Liver (tissue), 3 donors: ENCODE results near the gene VWA5A.

Source experiments
- CTCF ChIP-seq: fragments of 150-350 bp; IDR thresholded peaks from 2 replicates; pipeline ENCODE4 v1.5.1; 2017; ENCODE audit warnings: improper control_type of control experiment, low read depth, low read length; ENCODE audit not compliant: missing input control
- FOXA1 ChIP-seq: IDR thresholded peaks from 2 replicates; pipeline ENCODE4 v1.6.1; 2016; ENCODE audit warnings: antibody characterized with exemption
- GABPA ChIP-seq, 2 donors: IDR thresholded peaks in 1 of 2; conservative IDR thresholded peaks in 1 of 2; 2 replicates each; pipeline ENCODE4 v1.6.1; 2016; ENCODE audit warnings: antibody characterized with exemption in 2 of 2, mild to moderate bottlenecking in 1 of 2, moderate library complexity in 1 of 2
- JUND ChIP-seq, 2 donors: IDR thresholded peaks; 2 replicates each; pipeline ENCODE4 v1.6.1; 2016; ENCODE audit warnings: antibody characterized with exemption in 2 of 2
- NR2F2 ChIP-seq: IDR thresholded peaks from 2 replicates; pipeline ENCODE4 v1.6.1; 2016; ENCODE audit warnings: antibody characterized with exemption
- SP1 ChIP-seq: IDR thresholded peaks from 2 replicates; pipeline ENCODE4 v1.6.1; 2018; ENCODE audit warnings: antibody characterized with exemption, mild to moderate bottlenecking
- TAF1 ChIP-seq: conservative IDR thresholded peaks from 2 replicates; pipeline ENCODE4 v1.6.1; 2016; ENCODE audit warnings: antibody characterized with exemption, mild to moderate bottlenecking
- YY1 ChIP-seq: IDR thresholded peaks from 2 replicates; pipeline ENCODE4 v1.6.1; 2016; ENCODE audit warnings: antibody characterized with exemption, mild to moderate bottlenecking
- TF ChIP-seq, protein P1 (sequence below): IDR thresholded peaks from 2 replicates; pipeline ENCODE4 v1.6.1; 2016; ENCODE audit warnings: antibody characterized with exemption
- donor health status: healthy.
- donor health status: healthy.

- TF ChIP-seq, protein P1, sequence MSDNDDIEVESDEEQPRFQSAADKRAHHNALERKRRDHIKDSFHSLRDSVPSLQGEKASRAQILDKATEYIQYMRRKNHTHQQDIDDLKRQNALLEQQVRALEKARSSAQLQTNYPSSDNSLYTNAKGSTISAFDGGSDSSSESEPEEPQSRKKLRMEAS = no peak
- TF ChIP-seq TAF1 (no peak), CTCF (no peak), SP1 (no peak), FOXA1 (no peak), NR2F2 (no peak), YY1 (no peak), JUND (IDR thresholded peaks at IDR 0.05) (no peak), GABPA (IDR thresholded peaks at IDR 0.05 in 1 of 2, conservative IDR thresholded peaks at IDR 0.05 in 1 of 2) (no peak)
These were observed 61.9 kb downstream of the VWA5A start for GRCh38 chr11:124176925-124177715.
